Testis (tissue), 3 donors: Measurements from ENCODE around the gene HRNR. TPM values are rescaled to one million over a fixed set of nuclear protein-coding genes. Genes with fewer than 3 reads are reported as not detected.
"Not testable (repeated sequence)": the region's sequence is repeated elsewhere in the genome, so short reads cannot be mapped to it uniquely, and the experiment has no call there.

Experiments used
- DNase-seq: peaks from one replicate; pipeline ENCODE4 v3.0.0-alpha.2; 2019
- H3K27ac ChIP-seq, 2 donors: fragments of 200-600 bp; sonication (generic); one replicate each; pipeline ENCODE4 v1.5.1; 2019
- H3K27me3 ChIP-seq: fragments of 200-600 bp; sonication (generic); one replicate; pipeline ENCODE4 v1.5.1; 2019
- H3K36me3 ChIP-seq: fragments of 200-600 bp; sonication (generic); one replicate; pipeline ENCODE4 v1.5.1; 2017; ENCODE audit warnings: low read depth; ENCODE audit errors: missing control alignments
- H3K4me1 ChIP-seq: fragments of 200-600 bp; sonication (generic); one replicate; pipeline ENCODE4 v1.5.1; 2019
- H3K4me3 ChIP-seq, 2 donors: fragments of 200-600 bp; sonication (generic); one replicate each; pipeline ENCODE4 v1.5.1; 2017 to 2019
- H3K9me3 ChIP-seq: fragments of 200-600 bp; sonication (generic); one replicate; pipeline ENCODE4 v1.5.1; 2017
- POLR2A ChIP-seq: fragments of 450-650 bp; IDR thresholded peaks from one replicate; pipeline ENCODE4 v1.6.1; 2017; ENCODE audit warnings: antibody characterized with exemption, mild to moderate bottlenecking, moderate library complexity
- WGBS, 2 donors: methylation state at CpG; one replicate each; pipeline ENCODE4 v1.1.5; 2018; 5-methylcytosine and 5-hydroxymethylcytosine counted together
- intact Hi-C: fragments of 100-400 bp; cut with DNase I; formaldehyde crosslinking; loops from one replicate; pipeline ENCODE4 v1.15.1; 2023; ENCODE audit warnings: low total_unique reads
- polyA plus RNA-seq: library from polyadenylated mRNA; stranded (reverse); fragments of 350-450 nt; fragmentation: Illumina TruSeq; extraction: RNeasy Lipid Tissue Mini Kit (QIAGEN cat#74804); gene quantifications from one replicate; pipeline ENCODE4 v1.2.3, GENCODE V29; 2014; ENCODE audit warnings: low read depth, low replicate concordance; ENCODE audit not compliant: insufficient read depth
- total RNA-seq, 2 donors: library from RNA; depleted of rRNA; stranded (reverse); fragments of >200 nt; gene quantifications; one replicate each; pipeline ENCODE4 v1.2.3, GENCODE V29; 2016
- TF ChIP-seq, protein P1 (sequence below), 3 experiments: fragments of 450-650 bp in 2 of 3; fragments of 200-600 bp in 1 of 3; sonication (generic) in 1 of 3; IDR thresholded peaks; one replicate each; pipeline ENCODE4 v1.5.1; 2016 to 2019; ENCODE audit warnings: antibody characterized with exemption in 3 of 3, mild to moderate bottlenecking in 2 of 3, moderate library complexity in 1 of 3

Gene HRNR
- total and polyA plus RNA-seq, 3 donors from 2014 or later, result 0.06 TPM; not detected in 2

GRCh38 chr1:152220166-152221163 is 3.5 kb downstream of the HRNR start:
- Histone ChIP-seq H3K27me3 (no peaks in the 10 kb centered on the region), H3K4me1 (no peaks in the 10 kb centered on the region), H3K4me3 (no peak overlapping the region), H3K36me3 (no peaks in the 10 kb centered on the region), H3K27ac (no peak overlapping the region), H3K9me3 (no peaks in the 10 kb centered on the region)
- DNase-seq, result no peak
- TF ChIP-seq, protein P1, sequence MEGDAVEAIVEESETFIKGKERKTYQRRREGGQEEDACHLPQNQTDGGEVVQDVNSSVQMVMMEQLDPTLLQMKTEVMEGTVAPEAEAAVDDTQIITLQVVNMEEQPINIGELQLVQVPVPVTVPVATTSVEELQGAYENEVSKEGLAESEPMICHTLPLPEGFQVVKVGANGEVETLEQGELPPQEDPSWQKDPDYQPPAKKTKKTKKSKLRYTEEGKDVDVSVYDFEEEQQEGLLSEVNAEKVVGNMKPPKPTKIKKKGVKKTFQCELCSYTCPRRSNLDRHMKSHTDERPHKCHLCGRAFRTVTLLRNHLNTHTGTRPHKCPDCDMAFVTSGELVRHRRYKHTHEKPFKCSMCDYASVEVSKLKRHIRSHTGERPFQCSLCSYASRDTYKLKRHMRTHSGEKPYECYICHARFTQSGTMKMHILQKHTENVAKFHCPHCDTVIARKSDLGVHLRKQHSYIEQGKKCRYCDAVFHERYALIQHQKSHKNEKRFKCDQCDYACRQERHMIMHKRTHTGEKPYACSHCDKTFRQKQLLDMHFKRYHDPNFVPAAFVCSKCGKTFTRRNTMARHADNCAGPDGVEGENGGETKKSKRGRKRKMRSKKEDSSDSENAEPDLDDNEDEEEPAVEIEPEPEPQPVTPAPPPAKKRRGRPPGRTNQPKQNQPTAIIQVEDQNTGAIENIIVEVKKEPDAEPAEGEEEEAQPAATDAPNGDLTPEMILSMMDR (IDR thresholded peaks at IDR 0.05), result no peak
- 87 to 95% methylated on average over 15 to 28 of the region's 30 CpGs for WGBS, 2 donors
- intact Hi-C loops, result no loop called here

DNA sequence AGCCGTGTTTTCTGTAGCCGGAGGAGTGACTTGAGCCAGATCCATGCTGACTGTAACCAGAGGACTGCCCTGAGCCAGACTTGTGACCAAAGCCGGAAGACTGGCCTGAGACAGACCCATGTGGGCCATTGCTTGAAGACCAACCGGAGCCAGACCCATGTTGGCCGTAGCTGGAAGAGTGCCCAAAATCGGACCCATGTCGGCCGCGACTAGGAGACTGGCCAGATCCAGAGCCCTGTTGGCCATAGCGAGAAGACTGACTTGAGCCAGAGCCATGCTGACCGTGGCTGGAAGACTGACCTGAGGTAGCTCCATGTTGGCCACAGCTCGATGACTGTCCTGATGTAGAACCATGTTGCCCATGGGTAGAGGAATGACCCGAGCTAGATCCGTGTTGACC is 4.6 kb downstream of the HRNR start:
- H3K4me3 ChIP-seq, H3K9me3 ChIP-seq, H3K27me3 ChIP-seq, H3K4me1 ChIP-seq, H3K36me3 ChIP-seq, intact Hi-C loops, DNase-seq, H3K27ac ChIP-seq: not testable (repeated sequence)
- 78 to 85% methylated on average over 12 to 14 of the region's 14 CpGs for WGBS, 2 donors

GRCh38 chr1:152218762-152219436 is 5.1 kb downstream of the HRNR start:
- Histone ChIP-seq H3K27me3 (no peaks in the 10 kb centered on the region), H3K4me1 (no peaks in the 10 kb centered on the region), H3K36me3 (no peaks in the 10 kb centered on the region), H3K27ac (no peak overlapping the region), H3K4me3 (no peak overlapping the region), H3K9me3 (no peaks in the 10 kb centered on the region)
- WGBS, 2 donors, result 85 to 96% methylated on average over 12 to 24 of the region's 24 CpGs
- intact Hi-C loops, result no loop called here
- DNase-seq, result no peak
- TF ChIP-seq POLR2A, result no peak
- TF ChIP-seq, protein P1 (IDR thresholded peaks at IDR 0.05), result no peak

DNA sequence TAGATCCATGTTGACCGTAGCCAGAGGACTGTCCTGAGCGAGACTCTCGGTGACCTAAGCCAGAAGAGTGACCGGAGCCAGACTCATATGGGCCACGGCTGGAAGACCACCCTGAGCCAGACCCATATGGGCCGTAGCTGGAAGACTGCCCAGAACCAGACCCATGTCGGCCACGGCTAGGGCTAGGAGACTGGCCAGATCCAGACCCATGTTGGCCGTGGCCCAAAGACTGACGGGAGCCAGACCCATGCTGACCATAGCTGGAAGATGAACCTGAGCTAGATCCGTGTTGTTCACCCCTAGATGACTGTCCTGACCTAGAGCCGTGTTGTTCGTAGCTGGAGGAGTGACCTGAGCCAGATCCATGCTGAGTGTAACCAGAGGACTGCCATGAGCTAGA is 8.4 kb downstream of the HRNR start:
- H3K27ac ChIP-seq, H3K9me3 ChIP-seq, intact Hi-C loops, H3K4me1 ChIP-seq, DNase-seq, H3K36me3 ChIP-seq, H3K27me3 ChIP-seq, H3K4me3 ChIP-seq: not testable (repeated sequence)
- WGBS, 2 donors, result 87 to 89% methylated on average over 8 to 10 of the region's 13 CpGs

DNA sequence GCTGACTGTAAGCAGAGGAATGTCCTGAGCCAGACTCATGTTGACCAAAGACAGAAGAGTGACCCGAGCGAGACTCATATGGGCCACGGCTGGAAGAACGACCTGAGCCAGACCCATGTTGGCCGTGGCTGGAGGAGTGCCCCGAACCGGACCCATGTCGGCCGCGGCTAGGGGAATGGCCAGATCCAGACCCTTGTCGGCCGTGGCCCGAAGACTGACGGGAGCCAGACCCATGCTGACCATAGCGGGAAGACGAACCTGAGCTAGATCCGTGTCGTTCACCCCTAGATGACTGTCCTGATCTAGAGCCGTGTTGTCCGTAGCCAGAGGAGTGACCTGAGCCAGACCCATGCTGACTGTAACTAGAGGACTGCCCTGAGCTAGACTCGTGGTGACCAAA is 9.1 kb downstream of the HRNR start:
- H3K27ac ChIP-seq, intact Hi-C loops, DNase-seq, H3K9me3 ChIP-seq, H3K27me3 ChIP-seq, H3K4me3 ChIP-seq, H3K36me3 ChIP-seq, H3K4me1 ChIP-seq: not testable (repeated sequence)
- no CpG with 5 or more reads among the region's 21 CpGs for WGBS, 2 donors

DNA sequence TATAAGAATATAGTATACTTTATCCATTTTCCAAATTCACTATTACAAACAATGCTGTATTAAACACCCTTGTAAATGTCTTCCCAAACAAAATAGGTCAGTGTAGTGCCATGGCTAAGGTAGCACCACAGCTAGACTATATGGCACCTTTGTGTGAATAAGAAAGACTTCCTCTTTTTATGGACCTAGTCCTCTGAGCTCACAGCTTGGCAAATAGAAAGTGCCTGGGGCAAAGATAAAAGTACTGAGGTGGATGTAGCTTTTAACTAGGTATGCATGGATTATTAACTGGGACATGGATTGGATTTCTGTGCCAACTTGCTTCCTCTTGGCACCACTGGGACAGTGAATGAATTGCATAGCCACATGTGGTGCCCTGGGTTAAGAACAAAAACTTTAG is 25.0 kb downstream of the HRNR start:
- DNase-seq, result no peak
- no peak overlapping the region for H3K27ac ChIP-seq
- no peaks in the 10 kb centered on the region for H3K4me1 ChIP-seq
- no peaks in the 10 kb centered on the region for H3K9me3 ChIP-seq
- intact Hi-C loops, result no loop called here
- no peaks in the 10 kb centered on the region for H3K36me3 ChIP-seq
- H3K27me3 ChIP-seq, result no peaks in the 10 kb centered on the region
- no peak overlapping the region for H3K4me3 ChIP-seq
- TF ChIP-seq POLR2A, result no peak
- TF ChIP-seq, protein P1 (IDR thresholded peaks at IDR 0.05), result no peak
